G401 (cell line): ENCODE results near the gene ACO2. TPM values are rescaled to one million over a fixed set of nuclear protein-coding genes. Genes with fewer than 3 reads are reported as not detected.

ENCODE experiments used
- DNase-seq: peaks from one replicate; pipeline ENCODE4 v3.0.0-alpha.2; 2015; ENCODE audit warnings: low spot score
- in situ Hi-C: cut with HindIII; loops from 2 replicates; pipeline ENCODE4 v1.10.0; 2016; ENCODE audit warnings: low sequenced_read_pairs, mixed read lengths
- total RNA-seq: library from RNA; depleted of rRNA; stranded (reverse); fragments of >200 nt; shearing (Covaris generic); gene quantifications from 2 replicates; pipeline ENCODE4 v1.2.3, GENCODE V29; 2014

Gene ACO2
- total RNA-seq, 1 experiment from 2014 or later, result 184 TPM

DNA sequence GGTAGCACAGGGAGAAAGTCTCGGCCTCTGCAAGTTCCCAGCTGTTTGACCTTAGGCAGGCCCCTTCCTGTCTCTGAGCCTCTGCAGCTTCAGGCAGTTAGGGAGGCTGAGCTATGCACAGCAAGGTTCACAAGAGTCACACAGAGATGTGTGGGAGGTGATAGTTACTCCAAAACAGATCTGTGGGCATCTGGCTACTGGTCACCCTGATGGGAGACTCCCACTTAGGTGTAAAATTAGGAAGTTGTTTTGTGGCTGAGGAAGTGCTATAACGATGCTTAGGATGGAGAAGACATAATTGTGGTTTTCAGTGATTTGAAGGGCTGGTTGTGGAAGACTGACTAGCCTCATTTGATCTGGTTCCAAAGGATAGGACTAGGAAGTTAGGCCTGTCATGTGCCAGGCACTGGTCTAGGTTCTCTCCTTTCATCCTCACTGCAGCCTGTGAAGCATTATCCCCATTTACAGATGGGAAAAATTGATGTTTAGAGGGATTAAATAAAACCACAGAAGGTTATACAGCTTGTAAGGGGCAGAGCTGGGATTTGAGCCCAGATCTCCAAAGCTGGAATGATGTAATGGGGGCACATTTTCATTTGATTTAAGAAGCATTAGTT, 13.5 kb downstream of the ACO2 start:
- in situ Hi-C loops, result no loop called here
- peak; percentile 31 for DNase-seq

DNA sequence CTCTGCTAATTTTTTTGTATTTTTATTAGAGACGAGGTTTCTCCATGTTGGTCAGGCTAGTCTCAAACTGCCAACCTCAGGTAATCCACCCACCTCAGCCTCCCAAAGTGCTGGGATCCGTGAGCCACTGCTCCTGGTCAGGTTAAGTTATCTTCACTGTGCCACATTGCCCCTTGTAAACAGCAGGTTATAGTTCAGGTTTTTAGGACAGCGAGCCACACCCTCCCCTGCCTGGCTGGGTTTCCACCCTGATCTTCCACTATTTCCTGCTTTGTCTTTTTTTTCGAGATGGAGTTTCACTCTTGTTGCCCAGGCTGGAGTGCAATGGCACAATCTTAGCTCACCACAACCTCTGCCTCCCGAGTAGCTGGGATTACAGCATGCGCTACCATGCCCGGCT, 16.1 kb downstream of the ACO2 start:
- in situ Hi-C loops, result no loop called here
- DNase-seq, result no peak

DNA sequence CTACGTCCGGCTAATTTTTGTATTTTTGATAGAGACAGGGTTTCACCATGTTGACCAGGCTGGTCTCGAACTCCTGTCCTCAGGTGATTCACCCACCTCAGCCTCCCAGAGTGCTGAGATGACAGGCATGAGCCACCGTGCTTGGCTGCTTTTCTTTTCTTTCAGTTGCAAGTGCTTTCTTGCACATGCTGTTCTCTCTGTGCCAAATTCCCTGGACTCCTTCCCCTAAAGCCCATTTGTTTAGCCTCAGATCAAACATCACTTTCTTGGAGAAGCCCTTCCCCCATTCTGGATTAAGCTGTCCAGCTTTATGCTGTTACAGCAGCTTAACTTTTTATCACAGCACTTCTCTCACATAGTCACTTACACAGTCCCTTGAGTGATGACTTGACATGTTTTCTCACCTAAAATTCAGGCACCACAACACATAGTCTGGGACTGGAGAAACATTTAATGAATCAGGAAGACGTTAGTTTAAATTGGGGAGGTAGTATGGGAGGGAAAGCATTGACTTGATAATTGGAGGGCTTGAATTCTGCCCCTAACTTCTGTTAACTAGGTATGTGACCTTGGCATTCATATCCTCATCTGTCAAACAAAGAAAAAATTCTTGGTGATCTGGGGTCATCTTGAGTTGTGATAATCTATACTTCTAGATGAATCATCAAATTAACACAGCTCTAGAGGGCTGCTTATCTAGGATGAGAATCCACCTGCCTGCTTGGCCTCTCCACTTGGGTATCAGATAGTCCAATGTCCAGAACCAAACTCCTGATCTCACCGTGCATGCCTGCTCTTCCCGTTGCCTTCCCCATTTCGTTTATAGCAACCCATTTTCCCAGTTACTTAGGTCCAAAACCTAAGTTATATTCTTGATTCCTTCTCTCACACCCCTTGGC, 18.4 kb downstream of the ACO2 start:
- in situ Hi-C loops, result no loop called here

DNA sequence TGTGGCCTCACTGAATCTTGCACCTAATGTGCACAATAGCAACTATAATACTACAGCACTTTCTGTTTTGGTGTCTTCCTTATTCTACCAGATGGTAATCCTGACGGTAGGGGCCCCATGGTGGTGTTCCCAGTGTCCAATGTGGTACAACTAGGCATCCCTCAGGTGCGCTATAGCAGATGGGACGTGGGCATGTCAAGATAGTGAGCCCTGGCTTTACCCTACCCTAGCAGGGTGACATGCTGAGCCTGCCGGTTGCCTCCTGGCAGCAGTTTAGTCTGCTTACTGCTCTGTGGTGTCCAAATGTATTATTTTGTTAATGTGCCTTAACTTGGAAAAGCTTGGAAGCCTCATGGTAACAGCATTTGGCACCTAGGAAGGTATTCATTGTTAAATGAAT, 19.2 kb downstream of the ACO2 start:
- DNase-seq, result peak; percentile 97
- in situ Hi-C loops, result no loop called here

More for the DNA sequence above, 18.4 kb downstream of the ACO2 start:
- peak; percentile 30 for DNase-seq

DNA sequence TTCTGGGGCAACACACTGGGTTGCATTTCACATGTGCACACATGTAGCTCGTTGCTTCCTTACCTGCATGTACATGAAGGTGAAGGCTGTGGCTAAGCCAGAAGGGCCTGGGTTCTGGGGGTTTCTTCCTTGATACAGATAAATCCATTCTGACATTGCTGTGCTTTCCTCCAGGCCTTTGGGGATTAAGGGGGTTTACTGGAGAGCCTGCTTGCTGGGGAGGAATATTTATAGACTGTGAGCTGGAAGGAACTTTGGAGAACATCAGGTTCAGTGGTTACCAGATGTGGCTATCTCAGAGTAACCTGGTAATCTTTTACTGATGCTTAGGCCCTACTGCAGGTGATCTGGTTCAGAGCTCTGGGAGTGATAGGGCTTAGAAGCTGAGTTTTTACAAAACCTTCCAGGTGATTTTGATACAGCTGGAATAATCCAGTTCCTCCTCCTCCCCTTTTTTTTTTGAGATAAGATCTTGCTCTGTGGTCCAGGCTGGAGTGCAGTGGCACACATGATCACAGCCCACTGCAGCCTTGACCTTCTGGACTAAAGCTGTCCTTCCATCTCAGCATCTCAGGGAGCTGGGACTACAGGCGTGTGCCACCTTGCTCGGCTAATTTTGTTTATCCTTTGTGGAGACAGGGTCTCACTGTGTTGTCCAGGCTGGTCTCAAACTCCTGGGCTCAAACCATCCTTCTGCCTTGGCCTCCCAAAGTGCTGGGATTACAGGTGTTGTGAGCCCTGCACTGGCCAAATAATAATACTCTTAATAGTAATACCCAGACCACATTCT, 19.9 kb downstream of the ACO2 start:
- in situ Hi-C loops, result no loop called here
- no peak for DNase-seq

DNA sequence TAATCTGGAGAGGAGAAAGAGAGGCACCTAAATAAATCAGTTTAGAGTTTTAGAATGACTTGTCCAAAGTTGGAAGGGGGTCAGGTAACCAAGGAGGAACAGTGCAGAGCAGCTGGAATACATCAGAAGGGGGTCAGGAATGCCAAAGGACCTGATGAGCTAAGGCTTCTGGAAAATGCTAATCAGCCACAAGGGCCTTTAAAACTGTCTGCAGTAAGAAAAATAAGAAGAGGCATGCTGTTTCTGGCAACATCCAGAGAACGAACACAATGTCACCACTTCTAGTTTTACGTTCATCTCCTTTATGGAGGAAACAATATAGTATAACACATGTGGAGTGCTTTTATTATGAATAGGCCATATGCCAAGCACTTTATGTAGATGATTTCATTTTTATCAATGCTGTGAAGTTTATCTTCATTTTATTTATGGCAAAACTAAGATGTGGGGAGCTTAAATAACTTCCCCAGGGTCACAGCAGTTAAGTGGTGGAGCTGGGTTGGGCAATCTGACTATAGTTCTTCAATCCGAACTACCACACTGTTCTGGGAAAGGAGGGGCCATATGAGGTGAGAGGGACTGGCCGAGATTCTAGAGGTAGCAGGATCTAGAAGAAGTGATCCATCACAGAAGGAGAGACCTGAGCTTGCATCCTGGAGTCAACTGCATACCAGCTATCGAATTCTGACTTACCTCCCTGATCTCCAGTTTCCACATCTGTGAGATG, 22.6 kb downstream of the ACO2 start:
- DNase-seq, result peak; percentile 25
- in situ Hi-C loops, result no loop called here

DNA sequence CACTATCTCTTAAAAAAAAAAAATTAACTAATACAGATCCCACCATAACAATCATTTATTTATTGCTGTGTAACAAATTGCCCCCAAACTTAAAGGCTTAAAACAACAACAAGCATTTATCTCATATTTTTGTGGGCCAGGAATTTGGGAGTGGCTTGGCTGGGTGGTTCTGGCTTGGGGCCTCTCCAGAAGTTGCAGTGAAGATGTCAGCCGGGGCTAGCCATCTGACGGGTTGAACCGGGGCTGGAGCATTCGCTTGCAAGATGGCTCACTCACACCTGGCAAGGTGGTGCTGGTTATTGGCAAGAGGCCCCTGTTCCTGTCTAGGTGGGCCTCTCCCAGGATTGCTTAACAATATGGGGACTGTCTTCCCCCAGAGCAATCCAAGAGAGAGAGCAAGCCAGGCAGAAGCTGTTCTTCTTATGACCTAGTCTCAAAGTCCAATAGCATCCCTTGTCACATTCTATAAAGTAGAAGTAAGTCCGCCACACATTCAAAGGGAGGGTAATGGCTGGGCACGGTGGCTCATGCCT, 29.5 kb downstream of the ACO2 start:
- no peak for DNase-seq
- in situ Hi-C loops, result no loop called here

DNA sequence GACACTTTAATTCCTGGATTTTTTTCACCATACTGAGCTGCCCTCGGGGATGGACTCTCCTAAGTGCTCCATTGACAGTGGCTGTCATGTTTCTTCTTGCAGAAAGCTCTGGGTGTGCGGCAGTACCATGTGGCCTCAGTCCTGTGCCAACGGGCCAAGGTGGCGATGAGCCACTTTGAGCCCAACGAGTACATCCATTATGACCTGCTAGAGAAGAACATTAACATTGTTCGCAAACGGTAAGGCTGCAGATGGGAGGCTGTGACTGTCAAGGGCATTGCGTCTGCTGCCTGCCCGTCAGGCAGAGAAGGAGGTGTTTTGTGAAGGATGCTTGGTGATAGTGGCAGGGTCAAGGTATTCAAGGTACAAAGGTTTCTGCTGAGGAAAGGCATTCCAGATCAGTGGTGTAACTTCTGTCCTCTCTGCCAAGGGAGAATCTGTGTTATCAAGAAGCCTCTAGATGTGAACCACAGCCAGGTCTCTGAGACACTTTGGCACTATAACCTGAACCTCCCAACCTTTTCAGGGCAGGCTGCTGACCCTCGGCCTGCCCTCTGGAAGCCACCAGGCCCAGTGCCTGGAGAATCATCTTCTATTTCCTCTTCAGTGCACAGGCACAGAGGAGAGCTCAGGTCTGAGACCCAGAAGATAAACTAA, 30.8 kb downstream of the ACO2 start:
- peak; percentile 77 for DNase-seq
- in situ Hi-C loops, result no loop called here

DNA sequence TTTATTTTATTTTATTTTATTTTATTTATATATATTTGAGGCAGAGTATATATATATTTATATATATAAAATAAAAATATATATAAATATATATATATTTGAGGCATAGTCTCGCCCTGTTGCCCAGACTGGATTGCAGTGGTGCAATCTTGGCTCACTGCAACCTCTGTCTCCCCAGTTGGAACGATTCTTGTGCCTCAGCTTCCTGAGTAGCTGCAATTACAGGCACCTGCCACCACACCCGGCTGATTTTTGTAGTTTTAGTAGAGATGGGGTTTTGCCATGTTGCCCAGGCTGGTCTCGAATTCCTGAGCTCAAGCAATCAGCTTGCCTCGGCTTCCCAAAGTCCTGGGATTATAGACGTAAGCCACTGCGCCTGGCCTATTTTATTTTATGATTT, 31.4 kb downstream of the ACO2 start:
- in situ Hi-C loops, result no loop called here
- no peak for DNase-seq

DNA sequence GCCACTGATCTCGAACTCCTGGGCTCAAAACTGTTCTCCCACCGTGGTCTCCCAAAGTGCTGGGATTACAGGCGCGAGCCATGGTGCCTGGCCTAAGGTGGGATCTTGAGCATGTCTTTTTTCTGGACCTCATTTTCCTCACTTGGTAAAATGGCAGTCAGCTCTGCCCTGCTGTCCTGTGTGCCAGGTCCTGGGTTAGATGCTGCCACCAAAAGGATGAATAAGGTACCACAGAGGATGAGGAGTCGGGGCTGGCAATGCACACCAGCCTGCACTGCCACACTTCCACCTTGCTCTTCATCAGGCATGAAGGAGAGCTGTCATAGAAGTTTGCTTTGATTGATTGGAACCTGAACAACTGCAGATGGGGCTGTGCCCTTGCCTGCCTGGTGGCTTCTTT, 32.3 kb downstream of the ACO2 start:
- in situ Hi-C loops, result no loop called here
- DNase-seq, result peak; percentile 57

DNA sequence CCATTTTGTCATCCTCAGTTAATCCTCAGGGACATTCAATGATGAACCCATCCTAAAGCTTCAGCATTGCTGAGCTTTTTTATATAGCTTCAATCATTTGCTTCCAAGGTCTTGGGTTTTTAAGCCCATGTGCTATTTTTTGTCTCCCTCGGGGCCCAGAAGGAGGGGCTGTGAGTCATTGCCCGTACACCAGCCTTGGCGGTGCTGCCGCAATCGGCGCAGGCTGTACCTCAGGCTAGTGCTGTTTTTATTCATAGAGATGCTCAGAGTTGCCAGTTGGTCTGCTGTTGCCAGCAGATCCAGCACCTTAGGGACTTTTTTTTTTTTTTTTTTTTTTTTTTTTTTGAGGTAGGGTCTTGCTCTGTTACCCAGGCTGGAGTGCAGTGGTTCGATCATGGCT, 35.5 kb downstream of the ACO2 start:
- in situ Hi-C loops, result no loop called here
- peak; percentile 69 for DNase-seq

DNA sequence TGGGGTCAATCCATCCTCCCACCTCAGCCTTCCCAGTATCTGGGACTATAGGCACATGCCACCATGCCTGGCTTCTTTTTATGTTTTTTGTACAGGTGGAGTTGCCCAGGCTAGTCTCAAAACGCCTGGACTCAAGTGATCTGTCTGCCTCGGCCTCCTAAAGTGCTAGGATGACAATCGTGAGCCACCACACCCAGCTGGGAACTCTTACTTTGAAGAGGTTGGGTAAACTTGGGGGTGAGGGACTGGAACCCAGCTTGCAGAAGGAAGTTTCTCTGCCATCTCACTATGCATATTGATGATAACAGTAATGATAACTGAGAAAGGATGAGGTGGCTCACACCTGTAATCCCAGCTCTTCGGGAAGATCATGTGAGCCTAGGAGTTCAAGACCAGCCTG, 35.9 kb downstream of the ACO2 start:
- in situ Hi-C loops, result no loop called here
- no peak for DNase-seq

DNA sequence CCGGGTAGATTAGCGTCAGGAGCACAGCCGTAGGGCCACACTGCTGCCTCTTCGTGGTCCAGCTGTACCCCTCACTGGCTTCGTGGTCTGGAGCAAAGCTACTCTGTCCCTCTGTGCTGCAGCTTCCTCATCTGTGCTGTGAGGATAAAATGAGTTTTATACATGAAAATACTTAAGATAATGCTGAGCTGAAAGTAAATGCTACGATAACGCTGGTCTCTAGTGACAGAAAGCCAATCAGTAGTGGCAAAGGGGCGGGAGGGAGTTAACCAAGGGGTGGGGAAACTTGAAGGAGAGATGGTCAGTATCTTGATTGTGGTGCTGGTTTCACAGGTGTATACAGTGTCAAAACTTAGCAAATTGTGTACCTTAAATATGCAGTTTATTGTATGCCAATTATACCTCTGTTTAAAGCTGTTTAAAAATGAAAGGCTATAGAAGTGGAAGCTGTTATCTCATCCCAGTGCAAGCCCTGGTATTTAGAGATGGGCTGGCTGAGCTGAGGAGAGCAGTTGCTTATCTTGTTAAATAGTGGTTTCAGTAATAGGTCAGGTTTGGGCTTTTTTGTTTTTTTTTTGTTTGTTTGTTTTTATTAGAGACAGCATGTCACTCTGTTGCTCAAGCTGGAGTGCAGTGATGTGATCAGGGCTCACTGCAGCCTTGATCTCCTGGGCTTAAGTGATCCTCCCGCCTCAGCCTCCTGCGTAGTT, 36.7 kb downstream of the ACO2 start:
- DNase-seq, result no peak
- in situ Hi-C loops, result no loop called here

DNA sequence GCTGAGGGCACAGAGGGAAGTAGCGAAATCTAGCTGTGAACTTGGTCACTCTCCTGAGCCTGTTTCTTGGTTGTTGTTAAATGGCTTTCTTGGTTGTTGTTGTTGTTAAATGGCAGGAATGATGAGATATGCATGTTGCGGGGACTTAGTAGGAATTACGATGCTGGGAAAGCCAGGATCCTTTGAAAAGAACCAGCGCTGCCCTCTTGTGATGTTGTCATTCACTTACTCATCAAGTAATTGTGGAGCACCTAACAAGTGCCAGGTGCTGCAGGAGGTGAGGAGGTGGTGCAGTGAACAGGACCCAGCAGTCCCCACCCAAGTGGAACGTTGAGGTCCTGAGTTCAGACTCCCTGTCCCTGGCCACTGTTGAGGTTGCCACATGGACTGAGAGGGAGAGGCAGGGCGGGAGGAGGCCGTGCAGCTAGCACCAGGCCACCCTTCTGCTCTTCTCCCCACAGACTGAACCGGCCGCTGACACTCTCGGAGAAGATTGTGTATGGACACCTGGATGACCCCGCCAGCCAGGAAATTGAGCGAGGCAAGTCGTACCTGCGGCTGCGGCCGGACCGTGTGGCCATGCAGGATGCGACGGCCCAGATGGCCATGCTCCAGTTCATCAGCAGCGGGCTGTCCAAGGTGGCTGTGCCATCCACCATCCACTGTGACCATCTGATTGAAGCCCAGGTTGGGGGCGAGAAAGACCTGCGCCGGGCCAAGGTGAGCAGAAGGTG, 38.6 kb downstream of the ACO2 start:
- peak; percentile 75 for DNase-seq
- in situ Hi-C loops, result no loop called here

DNA sequence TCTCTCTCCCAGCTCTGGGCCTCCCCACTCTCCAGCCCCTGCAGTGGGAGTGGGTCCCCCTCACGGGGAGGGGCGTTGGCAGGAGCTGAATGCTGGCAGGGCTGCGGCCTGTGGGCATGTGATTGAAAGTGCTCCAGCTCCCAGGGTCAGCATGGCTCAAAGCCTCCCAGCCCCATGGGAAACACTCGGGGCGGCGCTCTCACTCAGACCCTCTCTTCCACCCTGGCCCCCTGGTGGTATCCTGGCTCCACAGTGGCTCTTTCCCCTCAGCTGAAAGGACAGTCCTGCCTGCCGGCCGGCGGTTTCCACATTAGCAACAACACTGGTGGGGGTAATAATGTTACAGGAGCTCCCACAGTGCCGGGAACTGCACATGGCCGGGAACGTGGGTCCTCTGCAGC, 39.9 kb downstream of the ACO2 start:
- no peak for DNase-seq
- in situ Hi-C loops, result no loop called here

DNA sequence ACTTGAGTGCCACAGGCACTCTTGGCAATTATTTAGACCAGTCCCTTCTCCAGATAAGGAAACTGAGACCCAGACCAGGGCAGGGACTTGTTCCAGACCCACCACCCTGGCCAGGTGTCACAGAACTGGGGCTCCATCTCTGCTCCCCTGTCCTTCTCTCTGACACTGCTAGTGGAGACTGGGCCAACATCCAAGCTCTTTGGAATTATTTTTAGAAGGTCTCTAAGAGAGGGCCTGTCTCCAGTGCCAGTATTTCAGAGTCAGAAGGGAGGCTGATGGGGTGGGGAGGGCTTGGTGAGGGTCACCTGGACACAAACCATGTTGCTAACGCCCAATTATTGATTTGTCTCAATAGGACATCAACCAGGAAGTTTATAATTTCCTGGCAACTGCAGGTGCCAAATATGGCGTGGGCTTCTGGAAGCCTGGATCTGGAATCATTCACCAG, 42.6 kb downstream of the ACO2 start:
- in situ Hi-C loops, result no loop called here
- DNase-seq, result peak; percentile 87

DNA sequence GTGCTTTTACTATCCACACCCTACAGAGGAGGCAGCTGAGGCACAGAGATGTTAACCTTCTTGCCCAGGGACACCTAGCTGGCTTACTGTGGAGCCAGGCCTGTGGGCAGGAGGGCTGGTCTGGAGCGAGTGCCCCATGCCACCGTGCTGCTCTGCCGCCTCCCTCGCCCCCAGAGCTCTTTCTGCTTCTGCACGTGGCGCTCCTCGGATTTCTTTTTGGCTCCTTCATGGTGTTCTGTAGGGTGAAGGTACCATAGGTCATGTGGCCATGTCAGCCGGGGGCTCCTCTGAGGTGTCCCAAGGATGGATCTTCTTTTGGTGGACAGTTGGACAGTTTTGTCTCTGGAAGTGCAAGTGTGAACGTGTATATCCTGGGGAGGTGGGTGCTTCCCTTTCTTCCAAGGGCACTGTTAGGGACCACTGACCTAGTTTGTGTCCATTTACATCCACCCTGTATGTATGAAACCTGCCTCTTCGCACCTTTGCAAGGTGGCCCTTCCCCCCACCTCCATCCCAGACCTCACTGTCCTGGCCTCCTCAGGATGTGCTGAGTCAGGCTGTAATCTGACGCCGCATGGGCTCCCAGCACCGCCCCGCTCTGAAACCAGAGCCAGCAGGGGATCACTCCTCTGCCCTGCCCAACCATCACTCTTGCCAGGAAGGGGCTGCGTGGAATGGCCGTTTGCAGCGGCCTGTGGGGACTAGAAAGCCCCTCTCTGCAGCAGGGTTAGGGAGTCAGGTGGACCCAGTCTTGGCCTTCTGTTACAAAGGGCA, 43.7 kb downstream of the ACO2 start:
- in situ Hi-C loops, result no loop called here
- no peak for DNase-seq
